MM.1S (cell line): ENCODE data around the gene ENOX1.

ENCODE experiments used
- EZH2 ChIP-seq: fragments of 300-600 bp; sonication (generic); optimal IDR thresholded peaks from 2 replicates; pipeline ENCODE3; 2017; ENCODE audit warnings: low read depth, mild to moderate bottlenecking, antibody characterized with exemption, low read length, mixed read lengths
- EZH2phosphoT487 ChIP-seq: fragments of 300-600 bp; sonication (generic); IDR thresholded peaks from 2 replicates; pipeline ENCODE4 v1.6.1; 2018; ENCODE audit warnings: antibody characterized with exemption, low read length
- TF ChIP-seq, protein P1 (sequence below): fragments of 300-600 bp; sonication (generic); IDR thresholded peaks from 2 replicates; pipeline ENCODE4 v1.5.1; 2016; ENCODE audit warnings: antibody characterized with exemption, low read length, mixed read lengths

DNA sequence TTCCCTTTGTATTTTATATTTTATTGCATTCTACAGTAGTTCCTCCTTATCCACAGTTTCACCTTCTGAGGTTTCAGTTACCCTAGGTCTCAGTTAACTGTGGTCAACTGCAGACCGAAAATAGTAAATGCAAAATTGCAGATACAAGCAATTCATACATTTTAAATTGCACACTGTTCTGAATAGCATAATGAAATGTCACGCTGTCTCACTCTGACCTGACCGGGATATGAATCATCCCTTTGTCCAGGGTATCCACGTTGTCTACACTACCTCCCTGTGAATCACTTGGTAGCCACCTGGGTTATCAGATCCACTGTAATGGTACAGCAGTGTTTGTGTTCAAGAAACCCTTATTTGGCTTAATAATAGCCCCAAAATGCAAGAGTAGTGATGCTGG is 438.4 kb downstream of the ENOX1 start:
- TF ChIP-seq, protein P1, sequence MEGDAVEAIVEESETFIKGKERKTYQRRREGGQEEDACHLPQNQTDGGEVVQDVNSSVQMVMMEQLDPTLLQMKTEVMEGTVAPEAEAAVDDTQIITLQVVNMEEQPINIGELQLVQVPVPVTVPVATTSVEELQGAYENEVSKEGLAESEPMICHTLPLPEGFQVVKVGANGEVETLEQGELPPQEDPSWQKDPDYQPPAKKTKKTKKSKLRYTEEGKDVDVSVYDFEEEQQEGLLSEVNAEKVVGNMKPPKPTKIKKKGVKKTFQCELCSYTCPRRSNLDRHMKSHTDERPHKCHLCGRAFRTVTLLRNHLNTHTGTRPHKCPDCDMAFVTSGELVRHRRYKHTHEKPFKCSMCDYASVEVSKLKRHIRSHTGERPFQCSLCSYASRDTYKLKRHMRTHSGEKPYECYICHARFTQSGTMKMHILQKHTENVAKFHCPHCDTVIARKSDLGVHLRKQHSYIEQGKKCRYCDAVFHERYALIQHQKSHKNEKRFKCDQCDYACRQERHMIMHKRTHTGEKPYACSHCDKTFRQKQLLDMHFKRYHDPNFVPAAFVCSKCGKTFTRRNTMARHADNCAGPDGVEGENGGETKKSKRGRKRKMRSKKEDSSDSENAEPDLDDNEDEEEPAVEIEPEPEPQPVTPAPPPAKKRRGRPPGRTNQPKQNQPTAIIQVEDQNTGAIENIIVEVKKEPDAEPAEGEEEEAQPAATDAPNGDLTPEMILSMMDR: no peak
- no peak for TF ChIP-seq EZH2
- TF ChIP-seq EZH2phosphoT487: no peak
